ENCODE results near the gene ARHGAP26.

The ARHGAP26 gene

GRCh38 chr5:142833517-142834449 lies 63.6 kb downstream of the ARHGAP26 start:
- no peak for DNase-seq

- no peak for DNase-seq
These were observed 64.3 kb downstream of the ARHGAP26 start for GRCh38 chr5:142834504-142834903.

GRCh38 chr5:142835540-142835939 lies 65.4 kb downstream of the ARHGAP26 start:
- DNase-seq, result no peak

- no peak for DNase-seq
These were observed 65.9 kb downstream of the ARHGAP26 start for GRCh38 chr5:142836048-142836447.

GRCh38 chr5:142837081-142837725 lies 67.0 kb downstream of the ARHGAP26 start:
- no peak for DNase-seq

GRCh38 chr5:142838845-142839244 lies 68.7 kb downstream of the ARHGAP26 start:
- DNase-seq, result no peak

GRCh38 chr5:142839711-142840346 lies 69.7 kb downstream of the ARHGAP26 start:
- no peak for DNase-seq

- DNase-seq, result no peak
These were observed 70.4 kb downstream of the ARHGAP26 start for GRCh38 chr5:142840575-142840974.

- DNase-seq, result no peak
These were observed 71.5 kb downstream of the ARHGAP26 start for GRCh38 chr5:142841511-142842265.

GRCh38 chr5:142842994-142843905 lies 73.1 kb downstream of the ARHGAP26 start:
- DNase-seq, result no peak

GRCh38 chr5:142844866-142845265 lies 74.7 kb downstream of the ARHGAP26 start:
- no peak for DNase-seq

- DNase-seq, result no peak
These were observed 75.3 kb downstream of the ARHGAP26 start for GRCh38 chr5:142845402-142845921.

- no peak for DNase-seq
These were observed 75.8 kb downstream of the ARHGAP26 start for GRCh38 chr5:142845954-142846398.

GRCh38 chr5:142846406-142846805 lies 76.2 kb downstream of the ARHGAP26 start:
- DNase-seq, result no peak

- no peak for DNase-seq
These were observed 78.0 kb downstream of the ARHGAP26 start for GRCh38 chr5:142847898-142848790.

- no peak for DNase-seq
These were observed 79.3 kb downstream of the ARHGAP26 start for GRCh38 chr5:142849466-142849865.

- no peak for DNase-seq
These were observed 79.7 kb downstream of the ARHGAP26 start for GRCh38 chr5:142849880-142850279.

- DNase-seq, result no peak
These were observed 81.6 kb downstream of the ARHGAP26 start for GRCh38 chr5:142851731-142852130.

- DNase-seq, result no peak
These were observed 82.4 kb downstream of the ARHGAP26 start for GRCh38 chr5:142852416-142853198.
